ENCODE measurements around the gene SEC16A.

SEC16A gene

DNA sequence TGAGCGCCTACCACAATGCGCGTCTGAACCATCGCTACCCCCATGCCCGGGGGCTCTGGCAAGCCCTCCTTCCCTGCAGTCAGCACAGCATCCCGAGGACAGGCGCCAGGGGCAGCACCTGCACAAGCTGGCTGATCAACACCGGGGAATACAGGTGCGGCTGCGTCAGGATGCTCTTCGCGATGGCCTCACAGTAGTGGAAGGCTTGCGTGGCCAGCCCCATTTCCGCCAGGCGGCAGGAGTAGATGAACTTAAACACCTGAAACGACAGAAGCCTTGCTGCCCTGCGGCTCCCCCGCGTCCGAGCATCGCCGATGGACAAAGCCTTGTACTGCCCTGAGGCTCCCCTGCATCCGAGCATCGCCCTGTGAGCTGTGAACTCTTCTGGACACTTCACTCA, 25.5 kb downstream of the SEC16A start:
- no peaks in the 10 kb centered on the region for H3K9me3 Mint-ChIP-seq
- no peak overlapping the region for H3K27ac Mint-ChIP-seq
- peaks cover 40% of the 10 kb centered on the region for H3K36me3 Mint-ChIP-seq (ENCODE audit: low read depth)
- H3K27me3 Mint-ChIP-seq (ENCODE audit: low read depth) = no peaks in the 10 kb centered on the region
- H3K4me3 Mint-ChIP-seq = no peak overlapping the region
- no peaks in the 10 kb centered on the region for H3K4me1 Mint-ChIP-seq (ENCODE audit: low read depth)

DNA sequence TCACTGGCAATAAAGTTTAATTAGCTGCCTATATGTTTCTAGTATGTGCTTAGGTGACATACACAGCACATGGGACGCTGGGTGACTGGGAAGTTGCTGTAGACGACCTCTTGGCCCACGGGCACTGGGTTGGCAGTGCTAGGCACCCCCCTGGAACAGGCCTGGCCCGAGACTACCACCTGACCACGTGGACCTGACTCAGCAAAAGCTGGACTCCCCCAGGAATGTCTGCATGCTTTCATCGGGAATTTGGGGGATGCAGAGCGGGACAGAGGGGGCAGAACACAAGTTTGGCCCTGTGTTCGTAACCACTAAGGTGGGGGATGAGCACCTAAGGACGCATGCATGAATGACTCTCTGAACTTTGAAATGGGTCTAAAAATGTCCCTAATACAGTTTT, 26.6 kb downstream of the SEC16A start:
- Mint-ChIP-seq H3K27me3 (ENCODE audit: low read depth) (no peaks in the 10 kb centered on the region), H3K36me3 (ENCODE audit: low read depth) (peaks cover 36% of the 10 kb centered on the region), H3K4me1 (ENCODE audit: low read depth) (no peaks in the 10 kb centered on the region), H3K9me3 (no peaks in the 10 kb centered on the region), H3K27ac (no peak overlapping the region), H3K4me3 (no peak overlapping the region)

DNA sequence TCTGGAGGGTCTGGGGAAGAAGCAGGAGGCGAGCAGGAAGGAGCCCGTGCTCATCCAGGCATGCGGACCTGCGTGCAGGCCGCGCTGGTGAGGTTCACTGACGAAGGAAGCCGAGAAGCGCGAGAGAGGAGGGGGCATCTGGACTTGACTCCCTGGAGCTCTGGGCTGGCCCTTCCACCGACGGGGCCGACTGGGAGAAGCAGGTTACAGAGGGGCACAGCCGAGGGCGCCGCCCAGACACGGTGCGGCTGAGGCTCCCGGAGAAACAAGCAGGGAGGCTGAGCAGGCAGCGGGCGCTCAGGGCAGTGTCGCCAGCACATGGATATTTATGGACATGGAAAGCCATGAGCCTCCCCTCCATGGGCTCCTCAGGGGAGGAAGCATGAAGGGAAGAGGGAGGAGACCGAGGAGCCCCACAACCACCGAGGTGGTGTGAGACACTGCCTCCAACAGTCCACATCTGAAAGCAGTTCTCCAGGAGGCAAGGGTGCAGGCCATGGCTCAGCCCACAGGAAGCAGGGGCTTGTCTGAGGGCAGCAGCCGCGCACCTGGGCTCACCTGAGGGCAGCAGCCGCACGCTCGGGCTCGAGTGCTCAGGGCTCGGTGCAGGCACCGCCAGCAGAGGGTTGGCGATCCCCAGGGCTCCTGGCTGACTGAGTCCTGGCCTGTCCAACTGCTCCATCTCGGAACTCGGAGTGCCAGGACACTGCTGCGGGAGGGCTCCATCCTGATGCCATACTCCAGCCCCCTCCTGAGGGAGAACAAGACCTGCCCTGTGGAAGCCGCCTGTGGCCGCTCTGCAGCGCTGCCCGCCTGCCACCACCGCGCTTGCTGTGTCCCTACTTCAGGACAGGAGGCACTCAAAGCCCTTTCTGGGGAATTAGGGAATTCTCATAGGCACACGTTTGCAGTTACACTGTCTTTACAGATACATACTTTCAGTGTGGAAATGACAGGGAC, 27.5 kb downstream of the SEC16A start:
- Mint-ChIP-seq H3K9me3 (no peaks in the 10 kb centered on the region), H3K4me1 (ENCODE audit: low read depth) (no peaks in the 10 kb centered on the region), H3K27me3 (ENCODE audit: low read depth) (no peaks in the 10 kb centered on the region), H3K27ac (no peak overlapping the region), H3K36me3 (ENCODE audit: low read depth) (peaks cover 36% of the 10 kb centered on the region), H3K4me3 (no peak overlapping the region)

DNA sequence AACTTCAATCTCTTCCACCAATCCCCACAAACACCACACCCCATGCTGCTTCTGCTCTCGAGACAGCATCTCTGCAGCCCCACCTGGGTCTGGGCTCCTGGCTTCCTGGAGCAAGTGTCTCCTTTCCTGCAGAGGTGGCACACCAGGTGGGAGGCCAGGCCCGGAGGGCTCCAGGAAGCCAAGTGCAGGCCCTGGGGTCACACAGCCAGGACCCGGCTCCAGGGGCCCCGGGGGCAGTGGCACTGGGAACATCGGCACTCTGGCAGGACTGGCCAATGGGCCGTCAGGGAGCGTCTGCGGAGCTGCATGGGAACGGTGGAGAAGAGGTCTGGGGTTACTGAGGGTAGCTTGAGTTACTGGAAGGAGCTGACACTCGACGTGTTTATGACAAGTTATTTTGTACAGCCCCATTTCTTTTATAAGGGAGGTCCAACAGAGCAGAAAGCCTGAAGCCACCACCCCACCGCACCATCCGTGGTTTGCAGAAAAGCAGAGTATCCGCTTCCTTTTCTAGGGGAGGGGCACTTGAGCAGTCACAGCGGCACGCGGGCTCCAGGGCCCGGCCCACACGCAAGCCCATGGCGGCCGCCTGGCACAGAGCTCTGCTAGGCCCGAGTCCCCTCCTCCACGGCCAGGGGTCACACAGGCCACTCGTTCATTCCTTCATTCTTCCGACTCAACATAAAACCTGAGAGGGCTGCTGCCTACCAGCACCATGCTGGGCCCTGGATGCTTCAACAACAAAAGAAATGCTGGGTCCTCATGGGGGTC, 28.6 kb downstream of the SEC16A start:
- Mint-ChIP-seq H3K4me3 (no peak overlapping the region), H3K27ac (no peak overlapping the region), H3K4me1 (ENCODE audit: low read depth) (no peaks in the 10 kb centered on the region), H3K36me3 (ENCODE audit: low read depth) (peaks cover 35% of the 10 kb centered on the region), H3K27me3 (ENCODE audit: low read depth) (no peaks in the 10 kb centered on the region), H3K9me3 (no peaks in the 10 kb centered on the region)

DNA sequence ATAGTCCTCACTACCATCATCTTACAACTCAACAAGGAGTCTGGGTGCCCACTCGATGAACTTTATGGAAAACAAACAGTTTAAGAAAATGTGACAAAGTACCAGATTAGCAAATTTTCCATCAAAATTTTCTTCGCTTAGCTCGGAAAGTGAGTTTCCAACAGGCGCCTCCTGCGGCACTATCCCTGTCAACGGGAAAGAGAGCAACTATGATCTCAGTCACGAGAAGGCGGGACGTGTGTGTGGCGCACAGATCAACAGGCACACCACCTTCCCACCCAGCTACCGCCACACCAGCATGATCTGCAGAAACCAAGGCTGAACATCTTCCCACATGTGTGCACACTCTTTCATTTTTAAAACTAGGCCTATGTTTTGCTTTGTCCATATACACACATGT, 29.5 kb downstream of the SEC16A start:
- H3K27me3 Mint-ChIP-seq (ENCODE audit: low read depth) = no peaks in the 10 kb centered on the region
- peaks cover 29% of the 10 kb centered on the region for H3K36me3 Mint-ChIP-seq (ENCODE audit: low read depth)

DNA sequence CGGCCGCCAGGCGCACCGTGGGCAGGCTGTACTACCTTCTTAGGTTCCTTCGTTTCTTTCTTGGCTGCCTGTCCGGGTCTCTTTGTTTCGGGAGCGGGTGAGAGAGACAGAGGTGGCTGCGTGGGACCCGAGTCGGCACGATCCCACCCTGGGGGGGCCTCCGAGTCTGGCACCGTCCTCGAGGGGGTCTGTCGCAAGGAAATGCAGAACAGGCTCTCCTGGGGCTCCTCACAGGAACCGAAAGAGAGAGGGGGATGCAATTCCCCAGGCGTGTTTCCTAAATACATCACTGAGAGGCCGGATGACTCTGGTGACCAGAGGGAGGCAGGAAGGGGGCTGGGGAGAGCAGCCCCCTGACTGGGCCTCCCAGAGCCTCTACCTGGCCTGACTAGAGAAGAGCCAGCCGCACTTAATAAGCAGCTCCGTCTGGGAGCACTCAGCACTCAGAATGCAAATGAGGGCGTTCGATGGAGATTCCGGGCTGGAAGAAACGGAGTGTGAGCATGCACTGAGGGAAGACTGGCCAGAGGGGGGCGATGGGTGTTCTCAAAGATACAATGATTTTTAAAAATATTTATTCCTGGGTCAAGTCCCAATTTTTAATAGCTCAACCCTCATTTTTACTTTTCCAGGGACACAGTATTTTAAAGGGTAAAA, 31.5 kb downstream of the SEC16A start:
- H3K27me3 Mint-ChIP-seq (ENCODE audit: low read depth) = no peaks in the 10 kb centered on the region
- H3K9me3 Mint-ChIP-seq = no peaks in the 10 kb centered on the region
- H3K27ac Mint-ChIP-seq = no peak overlapping the region
- H3K4me3 Mint-ChIP-seq = no peak overlapping the region
- H3K4me1 Mint-ChIP-seq (ENCODE audit: low read depth) = no peaks in the 10 kb centered on the region
- H3K36me3 Mint-ChIP-seq (ENCODE audit: low read depth) = peaks cover 44% of the 10 kb centered on the region

More for the DNA sequence above, 29.5 kb downstream of the SEC16A start:
- Mint-ChIP-seq H3K27ac (no peak overlapping the region), H3K4me3 (no peak overlapping the region), H3K9me3 (no peaks in the 10 kb centered on the region), H3K4me1 (ENCODE audit: low read depth) (no peaks in the 10 kb centered on the region)

DNA sequence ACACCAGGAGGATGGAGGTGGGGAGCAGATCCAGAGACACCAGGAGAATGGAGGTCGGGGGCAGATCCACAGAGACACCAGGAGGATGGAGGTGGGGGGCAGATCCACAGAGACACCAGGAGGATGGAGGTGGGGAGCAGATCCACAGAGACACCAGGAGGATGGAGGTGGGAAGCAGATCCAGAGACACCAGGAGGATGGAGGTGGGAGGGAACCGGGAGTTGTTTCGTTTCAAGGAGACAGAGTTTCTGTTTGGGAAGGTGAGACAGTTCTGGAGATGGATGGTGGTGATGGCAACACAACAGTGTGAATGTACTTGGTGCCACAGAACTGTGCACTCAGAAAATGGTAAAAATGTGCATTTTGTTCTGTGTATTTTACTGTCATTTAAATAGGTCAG, 34.2 kb downstream of the SEC16A start:
- Mint-ChIP-seq H3K4me3 (no peak overlapping the region), H3K36me3 (ENCODE audit: low read depth) (peaks cover 42% of the 10 kb centered on the region), H3K27ac (no peak overlapping the region)

DNA sequence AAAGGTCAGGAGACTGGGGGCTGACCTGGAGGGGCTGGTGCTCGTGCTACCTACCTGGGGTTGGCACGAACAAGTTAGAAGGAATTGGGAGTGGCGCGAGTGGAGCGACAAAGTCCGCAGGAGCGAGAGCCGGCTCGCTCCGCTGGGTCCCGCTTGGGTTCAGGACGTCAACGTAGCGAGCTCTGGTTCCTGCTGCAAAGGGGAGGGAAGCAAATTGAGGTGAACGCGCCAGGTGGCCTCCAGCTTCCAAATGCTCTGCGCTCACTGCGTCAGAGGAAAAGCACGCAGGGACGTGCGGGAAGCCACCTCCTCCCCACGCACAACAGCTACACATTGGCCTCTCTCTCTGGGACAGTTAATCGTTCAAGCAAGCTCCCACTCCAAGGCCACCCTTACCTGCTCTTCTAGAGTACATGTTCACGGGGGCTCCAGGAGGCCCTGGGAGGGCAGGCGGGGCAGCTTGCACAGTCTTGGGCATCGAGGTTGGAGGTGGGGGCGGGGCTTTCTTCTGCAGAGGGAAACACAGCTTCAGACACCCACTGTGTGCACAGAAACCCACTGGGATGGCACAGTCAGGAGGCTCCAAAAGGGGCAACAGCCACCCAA, 35.6 kb downstream of the SEC16A start:
- peaks cover 46% of the 10 kb centered on the region for H3K36me3 Mint-ChIP-seq (ENCODE audit: low read depth)

More for the DNA sequence above, 34.2 kb downstream of the SEC16A start:
- Mint-ChIP-seq H3K9me3 (no peaks in the 10 kb centered on the region), H3K27me3 (ENCODE audit: low read depth) (no peaks in the 10 kb centered on the region), H3K4me1 (ENCODE audit: low read depth) (peaks cover under 1% of the 10 kb centered on the region)

DNA sequence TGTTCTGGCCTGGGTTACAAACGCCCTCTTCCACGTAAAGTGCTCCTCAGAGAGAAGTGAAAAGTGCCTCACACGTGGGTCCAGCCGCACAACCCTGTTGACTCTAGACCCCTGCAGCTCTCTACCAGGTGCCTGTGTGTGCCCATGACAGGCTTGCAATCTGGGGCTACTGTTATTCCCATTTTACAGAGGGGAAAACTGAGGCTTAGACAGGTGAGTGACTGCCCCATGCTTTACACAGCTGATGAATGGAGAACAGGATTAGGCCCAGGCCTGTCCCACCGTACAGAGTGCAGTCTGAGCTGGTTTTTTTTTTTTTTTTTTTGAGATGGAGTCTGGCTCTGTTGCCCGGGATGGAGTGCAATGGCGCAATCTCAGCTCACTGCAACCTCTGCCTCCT, 37.0 kb downstream of the SEC16A start:
- no peaks in the 10 kb centered on the region for H3K27me3 Mint-ChIP-seq (ENCODE audit: low read depth)
- H3K4me3 Mint-ChIP-seq = no peak overlapping the region
- peaks cover 2% of the 10 kb centered on the region for H3K4me1 Mint-ChIP-seq (ENCODE audit: low read depth)
- peaks cover 46% of the 10 kb centered on the region for H3K36me3 Mint-ChIP-seq (ENCODE audit: low read depth)
- no peaks in the 10 kb centered on the region for H3K9me3 Mint-ChIP-seq
- no peak overlapping the region for H3K27ac Mint-ChIP-seq

More for the DNA sequence above, 35.6 kb downstream of the SEC16A start:
- Mint-ChIP-seq H3K4me1 (ENCODE audit: low read depth) (peaks cover 2% of the 10 kb centered on the region), H3K9me3 (no peaks in the 10 kb centered on the region), H3K27me3 (ENCODE audit: low read depth) (no peaks in the 10 kb centered on the region), H3K4me3 (no peak overlapping the region), H3K27ac (no peak overlapping the region)

DNA sequence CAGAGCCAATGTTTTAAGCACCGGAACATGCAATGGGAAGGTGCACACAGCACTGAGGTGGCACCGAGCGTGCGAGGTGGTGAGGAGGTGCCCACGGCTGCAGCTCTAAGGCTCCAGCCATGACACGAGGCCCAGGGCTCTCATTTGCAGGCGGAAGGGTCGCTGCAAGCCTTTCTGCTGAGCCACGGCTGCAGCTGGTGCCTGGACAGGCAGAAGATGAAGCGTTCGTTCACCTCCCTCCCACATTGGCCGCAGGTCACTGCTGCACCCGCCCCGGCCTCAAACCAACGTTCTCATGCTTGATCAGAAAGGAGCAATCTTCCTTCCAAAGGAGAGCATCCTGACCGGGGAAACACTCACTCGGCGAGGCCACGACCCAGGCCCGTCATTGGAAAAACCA, 38.7 kb downstream of the SEC16A start:
- Mint-ChIP-seq H3K4me1 (ENCODE audit: low read depth) (peaks cover 2% of the 10 kb centered on the region), H3K27ac (no peak overlapping the region), H3K9me3 (no peaks in the 10 kb centered on the region), H3K27me3 (ENCODE audit: low read depth) (no peaks in the 10 kb centered on the region), H3K4me3 (no peak overlapping the region), H3K36me3 (ENCODE audit: low read depth) (peaks cover 39% of the 10 kb centered on the region)

DNA sequence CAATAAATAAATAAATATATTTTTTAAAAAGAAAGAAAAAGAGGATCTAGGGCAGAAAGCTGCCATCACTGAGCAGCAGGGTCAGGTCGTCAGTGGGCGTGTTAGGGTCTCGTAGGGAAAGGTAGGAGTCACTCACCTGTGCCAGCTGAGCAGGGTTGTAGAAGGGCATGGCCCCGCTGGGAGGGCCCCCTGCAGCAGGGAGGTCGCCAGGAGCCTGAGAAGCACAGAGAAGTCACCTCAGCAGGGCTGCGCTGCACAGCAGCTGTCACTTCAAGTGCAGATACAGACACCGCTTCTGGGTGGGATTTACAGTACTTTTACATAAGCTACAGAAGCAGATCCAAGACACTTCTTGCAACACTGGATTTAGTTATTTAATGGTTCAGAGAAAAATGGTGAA, 39.2 kb downstream of the SEC16A start:
- no peak overlapping the region for H3K27ac Mint-ChIP-seq
- peaks cover 39% of the 10 kb centered on the region for H3K36me3 Mint-ChIP-seq (ENCODE audit: low read depth)
- no peaks in the 10 kb centered on the region for H3K9me3 Mint-ChIP-seq
- H3K4me1 Mint-ChIP-seq (ENCODE audit: low read depth) = peaks cover 2% of the 10 kb centered on the region
- H3K27me3 Mint-ChIP-seq (ENCODE audit: low read depth) = no peaks in the 10 kb centered on the region
- no peak overlapping the region for H3K4me3 Mint-ChIP-seq

DNA sequence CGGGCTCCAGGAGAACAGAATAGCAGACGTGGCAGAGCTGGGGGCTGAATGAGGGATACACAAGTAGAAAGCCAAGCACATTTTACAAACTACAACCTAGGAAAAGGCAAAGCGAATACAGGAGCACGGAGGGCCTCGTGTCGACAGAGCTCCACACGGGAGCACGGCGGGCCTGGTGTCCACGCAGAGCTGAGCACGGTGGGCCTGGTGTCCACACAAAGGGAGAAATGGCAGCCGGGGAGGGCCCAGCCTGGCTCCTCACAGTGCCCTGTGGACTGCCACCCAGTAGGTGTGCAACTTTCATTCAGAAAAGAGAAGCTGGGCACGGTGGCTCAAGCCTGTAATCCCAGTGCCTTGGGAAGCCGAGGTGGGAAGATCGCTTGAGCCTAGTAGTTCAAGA, 39.8 kb downstream of the SEC16A start:
- Mint-ChIP-seq H3K4me3 (no peak overlapping the region), H3K36me3 (ENCODE audit: low read depth) (peaks cover 35% of the 10 kb centered on the region), H3K9me3 (no peaks in the 10 kb centered on the region), H3K27me3 (ENCODE audit: low read depth) (no peaks in the 10 kb centered on the region), H3K27ac (no peak overlapping the region), H3K4me1 (ENCODE audit: low read depth) (peaks cover 4% of the 10 kb centered on the region)

DNA sequence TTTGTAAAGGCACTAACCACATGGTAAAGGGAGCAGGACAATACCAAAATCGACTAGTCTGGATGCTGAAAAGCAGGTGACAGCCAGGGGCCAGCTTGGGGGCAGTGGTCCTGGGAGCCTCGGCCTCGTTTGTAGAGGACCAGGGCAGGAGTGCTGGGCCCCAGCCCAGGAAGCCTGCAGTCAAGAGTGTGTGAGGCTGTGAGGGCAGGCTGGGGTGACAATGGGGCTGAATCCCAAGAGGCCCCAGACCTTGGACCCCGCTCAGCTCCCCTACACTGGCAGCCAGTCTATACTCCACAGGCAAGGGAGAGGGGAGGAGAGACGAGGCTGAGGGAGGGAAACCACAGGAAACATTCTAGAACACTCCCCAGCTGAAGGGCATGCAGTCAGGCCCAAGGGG, 40.6 kb downstream of the SEC16A start:
- Mint-ChIP-seq H3K9me3 (no peaks in the 10 kb centered on the region), H3K27ac (no peak overlapping the region), H3K4me1 (ENCODE audit: low read depth) (peaks cover 12% of the 10 kb centered on the region), H3K4me3 (no peak overlapping the region), H3K36me3 (ENCODE audit: low read depth) (peaks cover 29% of the 10 kb centered on the region), H3K27me3 (ENCODE audit: low read depth) (no peaks in the 10 kb centered on the region)

DNA sequence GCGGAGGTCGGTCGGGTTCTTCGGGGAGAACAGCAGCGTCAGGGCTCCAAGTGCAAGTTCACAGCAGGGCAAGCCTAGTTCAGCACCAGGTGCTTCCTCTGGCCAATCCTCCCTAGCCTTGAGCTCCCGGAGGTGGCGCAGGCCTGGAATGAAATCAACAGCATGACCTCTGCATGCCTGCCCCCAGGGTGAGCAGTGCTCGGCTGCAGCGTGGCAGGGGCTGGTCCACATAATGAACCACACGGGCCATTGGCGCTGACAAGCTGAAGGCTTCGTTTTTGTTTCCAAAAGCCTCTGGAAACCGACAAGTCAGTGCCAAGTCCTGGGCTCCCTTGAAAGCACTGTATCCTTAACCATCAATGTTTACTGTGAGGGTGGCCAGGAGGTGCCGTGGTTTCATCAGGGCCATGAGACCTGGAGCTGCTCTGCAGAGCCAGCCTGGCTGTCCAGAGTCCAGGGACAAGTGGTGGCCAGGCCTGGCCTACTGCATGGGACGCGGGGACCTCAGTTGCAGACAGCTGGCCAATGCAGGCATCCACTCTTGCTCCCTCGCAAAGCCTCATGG, 41.1 kb downstream of the SEC16A start:
- no peaks in the 10 kb centered on the region for H3K27me3 Mint-ChIP-seq (ENCODE audit: low read depth)
- peaks cover 25% of the 10 kb centered on the region for H3K36me3 Mint-ChIP-seq (ENCODE audit: low read depth)
- peaks cover 17% of the 10 kb centered on the region for H3K4me1 Mint-ChIP-seq (ENCODE audit: low read depth)
- H3K9me3 Mint-ChIP-seq = no peaks in the 10 kb centered on the region
- H3K4me3 Mint-ChIP-seq = no peak overlapping the region
- no peak overlapping the region for H3K27ac Mint-ChIP-seq

All from T-helper 1 cell treated with Interleukin-12 subunit alpha and Interleukin-12 subunit beta and Interleukin-4 antibody, amounts not matched to agents 30 μg/mL and 1 μg/mL, for 36 hours (primary cell).